ENCODE data around the gene DDO. TPM values are rescaled to one million over a fixed set of nuclear protein-coding genes. Genes with fewer than 3 reads are reported as not detected.

The DDO gene
- total and polyA plus RNA-seq, 2 of the 4 experiments (the other 2 are of a cell fraction), result 0.15 to 0.18 TPM

DNA sequence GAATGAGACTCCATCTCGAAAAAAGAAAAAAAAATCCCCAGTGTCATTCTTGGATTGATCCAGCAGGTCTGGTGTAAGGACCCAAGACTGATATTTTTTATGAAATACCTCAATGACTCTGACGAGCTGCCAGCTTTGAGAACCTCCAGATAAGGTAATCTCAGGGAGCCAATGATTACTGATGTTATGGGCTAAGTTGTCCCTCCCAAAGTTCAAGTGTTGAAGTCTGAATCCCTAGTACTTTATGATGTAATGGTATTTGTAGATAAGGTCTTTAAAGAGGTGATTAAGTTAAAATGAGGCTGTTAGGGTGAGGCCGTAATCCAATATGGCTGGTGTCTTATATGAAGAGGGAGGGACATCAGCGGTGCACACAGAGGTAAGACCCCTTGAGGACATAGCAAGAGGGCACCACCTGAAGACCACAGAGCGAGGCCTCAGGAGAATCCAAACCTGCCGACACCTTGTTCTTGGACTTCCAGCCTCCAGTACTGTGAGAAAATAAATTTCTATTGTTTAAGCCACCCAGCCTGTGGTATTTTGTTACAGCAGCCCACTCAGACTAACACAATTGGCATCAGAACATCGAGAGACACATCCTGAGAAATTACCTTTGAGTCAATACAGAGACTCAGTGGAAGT is 19.7 kb upstream of the DDO start:
- H2BK5ac ChIP-seq (ENCODE audit: low read depth, low read length, poor library complexity, severe bottlenecking), result no peak overlapping the region
- no peaks in the 10 kb centered on the region for H3K36me3 ChIP-seq (ENCODE audit: control insufficient read depth, insufficient read depth, low read length)
- ATAC-seq (ENCODE audit: low read depth) (no peak), DNase-seq (no peak)
- H3K4ac ChIP-seq (ENCODE audit: low read depth, low read length), result no peak overlapping the region
- H3K9me1 ChIP-seq (ENCODE audit: insufficient read depth, low read length), result no peaks in the 10 kb centered on the region
- TF ChIP-seq FOS (IDR thresholded peaks at IDR 0.05; ENCODE audit: low read depth, low read length), result no peak
- intact Hi-C loops (cut with micrococcal nuclease), result no loop called here
- no peak overlapping the region for H3K4me3 ChIP-seq (ENCODE audit: insufficient read depth, low read depth, low read length)
- no peaks in the 10 kb centered on the region for H3K79me1 ChIP-seq (ENCODE audit: low read depth in 1 of 2, low read length in 2 of 2)
- dilution Hi-C loops (cut with HindIII; ENCODE audit: low sequenced_read_pairs, unreplicated experiment), result no loop called here
- no peak overlapping the region for H2BK120ac ChIP-seq (ENCODE audit: low read depth, low read length)
- ChIA-PET POLR2A (ENCODE audit: unreplicated experiment) (no interaction called here), CTCF (no interaction called here)
- H4K91ac ChIP-seq (ENCODE audit: insufficient read depth, low read depth, low read length), result no peak overlapping the region
- no CpG with 5 or more reads among the region's 7 CpGs for WGBS, 2 experiments (ENCODE audit: extremely low coverage in 2 of 2, insufficient read length in 1 of 2)
- H3K18ac ChIP-seq (ENCODE audit: low read depth, low read length), result no peak overlapping the region
- no peak overlapping the region for H3K56ac ChIP-seq (ENCODE audit: extremely low read depth, insufficient read depth, low read length)
- H3K27ac ChIP-seq (ENCODE audit: insufficient read depth, low read length), result no peak overlapping the region
- no TSS peak for BruUV-seq (replicated peaks)
- H3K4me1 ChIP-seq (ENCODE audit: control insufficient read depth, insufficient read depth, low read length), result no peaks in the 10 kb centered on the region
- H3K14ac ChIP-seq (replicated peaks; ENCODE audit: low read depth, low read length), result no peak overlapping the region
- H3K9ac ChIP-seq (ENCODE audit: low read depth, low read length), result no peak overlapping the region
- no peak overlapping the region for H2AFZ ChIP-seq (replicated peaks; ENCODE audit: low read length, poor library complexity)
- no peak overlapping the region for H4K5ac ChIP-seq (ENCODE audit: low read depth, low read length)
- no peak overlapping the region for H2AK9ac ChIP-seq (replicated peaks; ENCODE audit: low read depth, low read length, poor library complexity)
- H2BK15ac ChIP-seq (ENCODE audit: low read depth, low read length), result no peak overlapping the region
- no peak overlapping the region for H4K8ac ChIP-seq (ENCODE audit: low read depth in 2 of 2, low read length in 2 of 2)
- no peaks in the 10 kb centered on the region for H3K9me3 ChIP-seq (ENCODE audit: control insufficient read depth, insufficient read depth, low read length)
- H4K20me1 ChIP-seq (ENCODE audit: insufficient read depth, low read length), result no peaks in the 10 kb centered on the region
- H3K23ac ChIP-seq (ENCODE audit: low read depth, low read length), result no peak overlapping the region
- no peak overlapping the region for H3K4me2 ChIP-seq (ENCODE audit: low read depth, low read length)
- peaks cover 11% of the 10 kb centered on the region; the same call in 1 of the 2 replicates for H3K27me3 ChIP-seq (ENCODE audit: control insufficient read depth, insufficient read depth, low read length)
- in situ Hi-C loops (cut with MboI; ENCODE audit: low sequenced_read_pairs), result no loop called here
- no peak overlapping the region for H2BK20ac ChIP-seq (ENCODE audit: low read depth, low read length)
- H2AK5ac ChIP-seq (ENCODE audit: low read depth, low read length), result no peak overlapping the region
